Stimulated activated CD8-positive, alpha-beta memory T cell treated with anti-CD3 and anti-CD28 coated beads, Interleukin-7, amount 100 ng/mL, for 1 hour (primary cell): ENCODE measurements around the gene TEN1.
"Not testable (repeated sequence)": the region's sequence is repeated elsewhere in the genome, so short reads cannot be mapped to it uniquely, and the experiment has no call there.

Experiments
- DNase-seq, 2 donors: peaks; one replicate each; pipeline ENCODE4 v3.0.0-alpha.2; 2020; ENCODE audit warnings: low read depth in 2 of 2

The TEN1 gene

GRCh38 chr17:75978938-75979704, at the start of gene TEN1, which contains the start of gene ACOX1:
TSS of gene TEN1 (plus strand) at chr17:75979240. CDS start at chr17:75986193, 6,953 bp downstream.
TSS of gene ACOX1 (minus strand) at chr17:75979166. CDS start at chr17:75979073, 93 bp downstream.
- peak; percentile 90 to 93 for DNase-seq

- DNase-seq = no peak
These were observed 48.0 kb upstream of the TEN1 start for GRCh38 chr17:75931062-75931461.

GRCh38 chr17:75932852-75933251, 46.2 kb upstream of the TEN1 start:
- no peak for DNase-seq

GRCh38 chr17:75933808-75934207, 45.2 kb upstream of the TEN1 start:
- no peak for DNase-seq

GRCh38 chr17:75937652-75938051, 41.4 kb upstream of the TEN1 start:
- DNase-seq = no peak

GRCh38 chr17:75940727-75941441, 38.2 kb upstream of the TEN1 start, which contains the start of gene FBF1:
TSS of gene FBF1 (minus strand) at chr17:75941042. CDS start at chr17:75938149, 2,893 bp downstream.
- peak; percentile 73 to 75 for DNase-seq

GRCh38 chr17:75941442-75941819, 37.6 kb upstream of the TEN1 start:
- DNase-seq = no peak

- DNase-seq = no peak
These were observed 36.6 kb upstream of the TEN1 start for GRCh38 chr17:75942473-75942872.

GRCh38 chr17:75943491-75943890, 35.5 kb upstream of the TEN1 start:
- DNase-seq = no peak

- DNase-seq = no peak
These were observed 33.8 kb upstream of the TEN1 start for GRCh38 chr17:75945211-75945610.

GRCh38 chr17:75950421-75950820, 28.6 kb upstream of the TEN1 start:
- no peak for DNase-seq

- no peak for DNase-seq
These were observed 28.0 kb upstream of the TEN1 start for GRCh38 chr17:75950855-75951554.

GRCh38 chr17:75959051-75959838, 19.8 kb upstream of the TEN1 start:
- DNase-seq = no peak

GRCh38 chr17:75959839-75960511, 19.1 kb upstream of the TEN1 start:
- DNase-seq = no peak

- no peak for DNase-seq
These were observed 13.6 kb upstream of the TEN1 start for GRCh38 chr17:75965468-75965867.

- not testable (repeated sequence) for DNase-seq
These were observed 10.0 kb upstream of the TEN1 start for GRCh38 chr17:75969044-75969443.

GRCh38 chr17:75970011-75970523, 9.0 kb upstream of the TEN1 start:
- DNase-seq = no peak

GRCh38 chr17:75970626-75971025, 8.4 kb upstream of the TEN1 start:
- no peak for DNase-seq

GRCh38 chr17:75975187-75975586, 3.9 kb upstream of the TEN1 start:
- DNase-seq = not testable (repeated sequence)

GRCh38 chr17:75975757-75976174, 3.3 kb upstream of the TEN1 start:
- no peak for DNase-seq
